Left forelimb (tissue), 1 donor: ENCODE data around the gene HAO1.

ENCODE experiments used
- DNase-seq: peaks from one replicate; pipeline ENCODE4 v3.0.0-alpha.2; 2018; ENCODE audit warnings: low spot score

HAO1 gene

GRCh38 chr20:7926767-7927166 lies 13.5 kb downstream of the HAO1 start:
- DNase-seq, result no peak

- no peak for DNase-seq
Measured at GRCh38 chr20:7926323-7926722, 13.9 kb downstream of the HAO1 start.

GRCh38 chr20:7924692-7925091 lies 15.6 kb downstream of the HAO1 start:
- no peak for DNase-seq

- DNase-seq, result no peak
Measured at GRCh38 chr20:7916648-7917047, 23.6 kb downstream of the HAO1 start.

- DNase-seq, result no peak
Measured at GRCh38 chr20:7912551-7912950, 27.7 kb downstream of the HAO1 start.

GRCh38 chr20:7911586-7912330 lies 28.5 kb downstream of the HAO1 start:
- no peak for DNase-seq

GRCh38 chr20:7908905-7909304 lies 31.4 kb downstream of the HAO1 start:
- DNase-seq, result no peak

- DNase-seq, result no peak
Measured at GRCh38 chr20:7903429-7903828, 36.8 kb downstream of the HAO1 start.

- DNase-seq, result no peak
Measured at GRCh38 chr20:7902879-7903278, 37.4 kb downstream of the HAO1 start.

- no peak for DNase-seq
Measured at GRCh38 chr20:7897781-7898364, 42.4 kb downstream of the HAO1 start.

- DNase-seq, result no peak
Measured at GRCh38 chr20:7893014-7893730, 47.1 kb downstream of the HAO1 start.

GRCh38 chr20:7891705-7892104 lies 48.6 kb downstream of the HAO1 start:
- DNase-seq, result no peak

GRCh38 chr20:7889736-7890135 lies 50.5 kb downstream of the HAO1 start:
- no peak for DNase-seq

- DNase-seq, result no peak
Measured at GRCh38 chr20:7883741-7884140, 56.5 kb downstream of the HAO1 start.

- no peak for DNase-seq
Measured at GRCh38 chr20:7883309-7883708, 56.9 kb downstream of the HAO1 start.

- no peak for DNase-seq
Measured at GRCh38 chr20:7882076-7882475, 58.2 kb downstream of the HAO1 start.

- DNase-seq, result no peak
Measured at GRCh38 chr20:7881551-7881950, 58.7 kb downstream of the HAO1 start.

GRCh38 chr20:7879883-7880282 lies 60.4 kb downstream of the HAO1 start:
- DNase-seq, result no peak

GRCh38 chr20:7868108-7868507 lies 72.2 kb downstream of the HAO1 start:
- DNase-seq, result no peak

- no peak for DNase-seq
Measured at GRCh38 chr20:7866285-7866684, 74.0 kb downstream of the HAO1 start.

GRCh38 chr20:7859356-7859802 lies 80.9 kb downstream of the HAO1 start:
- DNase-seq, result no peak

- no peak for DNase-seq
Measured at GRCh38 chr20:7858734-7859250, 81.5 kb downstream of the HAO1 start.

GRCh38 chr20:7856756-7857155 lies 83.5 kb downstream of the HAO1 start:
- DNase-seq, result no peak
